Type B pancreatic cell (in vitro differentiated cells): ENCODE measurements around the gene GBP7. TPM values are rescaled to one million over a fixed set of nuclear protein-coding genes. Genes with fewer than 3 reads are reported as not detected.

Experiments used
- DNase-seq: peaks from one replicate; pipeline ENCODE4 v3.0.0; 2021; ENCODE audit warnings: mixed read lengths; ENCODE audit not compliant: unreplicated experiment; ENCODE audit errors: extremely low spot score
- H3K27ac Mint-ChIP-seq: 2 replicates; pipeline ENCODE4 v1.8.0; 2021; ENCODE audit warnings: mild to moderate bottlenecking, mixed read lengths
- H3K27me3 Mint-ChIP-seq: 2 replicates; pipeline ENCODE4 v1.8.0; 2021; ENCODE audit warnings: mixed read lengths
- H3K36me3 Mint-ChIP-seq: 2 replicates; pipeline ENCODE4 v1.8.0; 2021; ENCODE audit warnings: mixed read lengths
- H3K4me1 Mint-ChIP-seq: one replicate; pipeline ENCODE4 v1.8.0; 2021; ENCODE audit warnings: mixed read lengths; ENCODE audit not compliant: unreplicated experiment
- H3K4me3 Mint-ChIP-seq: 2 replicates; pipeline ENCODE4 v1.8.0; 2021; ENCODE audit warnings: mild to moderate bottlenecking, mixed read lengths
- H3K9me3 Mint-ChIP-seq: 2 replicates; pipeline ENCODE4 v1.8.0; 2021; ENCODE audit warnings: mixed read lengths
- total RNA-seq: library from RNA; stranded (reverse); gene quantifications from 2 replicates; pipeline ENCODE4 v1.2.1, GENCODE V29; 2021; ENCODE audit warnings: low replicate concordance
- TF ChIP-seq, protein P1 (sequence below): fragments of 200-600 bp; sonication (generic); conservative IDR thresholded peaks from 2 replicates; pipeline ENCODE4 v1.5.0; 2021; ENCODE audit warnings: antibody characterized with exemption, mild to moderate bottlenecking

Gene GBP7
- total RNA-seq, 1 donor from 2014 or later, result not detected

DNA sequence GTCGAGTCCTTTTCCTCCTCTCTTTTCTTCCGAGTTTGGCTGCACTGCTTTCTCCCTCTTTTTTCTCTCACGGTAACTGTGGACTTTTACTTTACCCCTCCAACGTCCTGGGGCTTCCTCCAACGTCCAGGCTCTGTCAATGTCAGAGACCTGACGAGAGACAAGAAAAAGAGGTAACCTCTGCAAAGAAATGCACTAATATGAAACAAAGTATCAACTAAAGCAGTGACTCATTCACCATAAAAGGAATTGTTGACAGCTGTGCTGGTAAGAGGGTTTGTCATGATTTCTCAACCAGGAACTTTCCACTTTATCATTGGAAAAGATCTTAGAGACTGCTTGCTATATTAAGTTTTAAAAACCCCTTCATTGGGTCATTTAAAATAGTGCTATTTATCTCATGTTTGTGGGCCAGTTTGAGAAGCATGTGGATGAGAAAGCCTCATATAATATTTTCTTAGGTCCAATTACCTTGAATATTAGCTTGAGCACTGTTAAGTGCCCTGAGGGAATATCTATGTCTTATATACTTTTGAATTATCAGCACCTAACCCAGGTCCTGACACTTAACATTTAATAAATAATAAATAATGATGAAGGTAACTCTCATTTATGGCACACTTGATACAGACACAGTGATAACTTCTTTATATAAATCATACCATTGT is 49.8 kb downstream of the GBP7 start, which contains the start of gene GBP2:
TSS of gene GBP2 (minus strand) at position 202 of the 668 bp plus-strand sequence. CDS start 4,148 bp downstream, outside the sequence.
- H3K27ac Mint-ChIP-seq, result peak within 1 kb of the TSS; percentile 92
- no peak for DNase-seq
- peak within 1 kb of the TSS; percentile 84 for H3K4me3 Mint-ChIP-seq
- no peaks in the 10 kb centered on the region for H3K36me3 Mint-ChIP-seq
- H3K4me1 Mint-ChIP-seq, result peaks cover 11% of the 10 kb centered on the region
- TF ChIP-seq, protein P1, sequence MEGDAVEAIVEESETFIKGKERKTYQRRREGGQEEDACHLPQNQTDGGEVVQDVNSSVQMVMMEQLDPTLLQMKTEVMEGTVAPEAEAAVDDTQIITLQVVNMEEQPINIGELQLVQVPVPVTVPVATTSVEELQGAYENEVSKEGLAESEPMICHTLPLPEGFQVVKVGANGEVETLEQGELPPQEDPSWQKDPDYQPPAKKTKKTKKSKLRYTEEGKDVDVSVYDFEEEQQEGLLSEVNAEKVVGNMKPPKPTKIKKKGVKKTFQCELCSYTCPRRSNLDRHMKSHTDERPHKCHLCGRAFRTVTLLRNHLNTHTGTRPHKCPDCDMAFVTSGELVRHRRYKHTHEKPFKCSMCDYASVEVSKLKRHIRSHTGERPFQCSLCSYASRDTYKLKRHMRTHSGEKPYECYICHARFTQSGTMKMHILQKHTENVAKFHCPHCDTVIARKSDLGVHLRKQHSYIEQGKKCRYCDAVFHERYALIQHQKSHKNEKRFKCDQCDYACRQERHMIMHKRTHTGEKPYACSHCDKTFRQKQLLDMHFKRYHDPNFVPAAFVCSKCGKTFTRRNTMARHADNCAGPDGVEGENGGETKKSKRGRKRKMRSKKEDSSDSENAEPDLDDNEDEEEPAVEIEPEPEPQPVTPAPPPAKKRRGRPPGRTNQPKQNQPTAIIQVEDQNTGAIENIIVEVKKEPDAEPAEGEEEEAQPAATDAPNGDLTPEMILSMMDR, result no peak
- H3K27me3 Mint-ChIP-seq, result no peaks in the 10 kb centered on the region
- H3K9me3 Mint-ChIP-seq, result no peaks in the 10 kb centered on the region

- Mint-ChIP-seq H3K4me1 (peaks cover 11% of the 10 kb centered on the region), H3K9me3 (no peaks in the 10 kb centered on the region), H3K27me3 (no peaks in the 10 kb centered on the region), H3K27ac (peak overlapping the region; percentile 92), H3K4me3 (peak overlapping the region; percentile 84), H3K36me3 (no peaks in the 10 kb centered on the region)
- TF ChIP-seq, protein P1, result no peak
- DNase-seq, result no peak
Measured at GRCh38 chr1:89125240-89125912, 50.4 kb downstream of the GBP7 start.

GRCh38 chr1:89121641-89122040 is 54.2 kb downstream of the GBP7 start:
- Mint-ChIP-seq H3K4me1 (peaks cover 11% of the 10 kb centered on the region), H3K27ac (no peak overlapping the region), H3K27me3 (no peaks in the 10 kb centered on the region), H3K4me3 (no peak overlapping the region), H3K36me3 (no peaks in the 10 kb centered on the region), H3K9me3 (no peaks in the 10 kb centered on the region)
- TF ChIP-seq, protein P1, result no peak
- DNase-seq, result no peak

- Mint-ChIP-seq H3K27me3 (no peaks in the 10 kb centered on the region), H3K4me3 (no peak overlapping the region), H3K4me1 (no peaks in the 10 kb centered on the region), H3K27ac (no peak overlapping the region), H3K9me3 (no peaks in the 10 kb centered on the region), H3K36me3 (no peaks in the 10 kb centered on the region)
- no peak for DNase-seq
- TF ChIP-seq, protein P1, result no peak
Measured at GRCh38 chr1:89114662-89115061, 61.1 kb downstream of the GBP7 start.

- H3K27ac Mint-ChIP-seq, result no peak overlapping the region
- H3K4me3 Mint-ChIP-seq, result no peak overlapping the region
- DNase-seq, result no peak
- H3K9me3 Mint-ChIP-seq, result no peaks in the 10 kb centered on the region
- TF ChIP-seq, protein P1, result no peak
- no peaks in the 10 kb centered on the region for H3K27me3 Mint-ChIP-seq
- no peaks in the 10 kb centered on the region for H3K36me3 Mint-ChIP-seq
- H3K4me1 Mint-ChIP-seq, result no peaks in the 10 kb centered on the region
Measured at GRCh38 chr1:89112871-89113613, 62.8 kb downstream of the GBP7 start.
